Measurements from ENCODE around the gene SPHK1. TPM values are rescaled to one million over a fixed set of nuclear protein-coding genes. Genes with fewer than 3 reads are reported as not detected.

Gene SPHK1, protein sequence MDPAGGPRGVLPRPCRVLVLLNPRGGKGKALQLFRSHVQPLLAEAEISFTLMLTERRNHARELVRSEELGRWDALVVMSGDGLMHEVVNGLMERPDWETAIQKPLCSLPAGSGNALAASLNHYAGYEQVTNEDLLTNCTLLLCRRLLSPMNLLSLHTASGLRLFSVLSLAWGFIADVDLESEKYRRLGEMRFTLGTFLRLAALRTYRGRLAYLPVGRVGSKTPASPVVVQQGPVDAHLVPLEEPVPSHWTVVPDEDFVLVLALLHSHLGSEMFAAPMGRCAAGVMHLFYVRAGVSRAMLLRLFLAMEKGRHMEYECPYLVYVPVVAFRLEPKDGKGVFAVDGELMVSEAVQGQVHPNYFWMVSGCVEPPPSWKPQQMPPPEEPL
- 138 and 156 TPM in 2 replicates for total RNA-seq

DNA sequence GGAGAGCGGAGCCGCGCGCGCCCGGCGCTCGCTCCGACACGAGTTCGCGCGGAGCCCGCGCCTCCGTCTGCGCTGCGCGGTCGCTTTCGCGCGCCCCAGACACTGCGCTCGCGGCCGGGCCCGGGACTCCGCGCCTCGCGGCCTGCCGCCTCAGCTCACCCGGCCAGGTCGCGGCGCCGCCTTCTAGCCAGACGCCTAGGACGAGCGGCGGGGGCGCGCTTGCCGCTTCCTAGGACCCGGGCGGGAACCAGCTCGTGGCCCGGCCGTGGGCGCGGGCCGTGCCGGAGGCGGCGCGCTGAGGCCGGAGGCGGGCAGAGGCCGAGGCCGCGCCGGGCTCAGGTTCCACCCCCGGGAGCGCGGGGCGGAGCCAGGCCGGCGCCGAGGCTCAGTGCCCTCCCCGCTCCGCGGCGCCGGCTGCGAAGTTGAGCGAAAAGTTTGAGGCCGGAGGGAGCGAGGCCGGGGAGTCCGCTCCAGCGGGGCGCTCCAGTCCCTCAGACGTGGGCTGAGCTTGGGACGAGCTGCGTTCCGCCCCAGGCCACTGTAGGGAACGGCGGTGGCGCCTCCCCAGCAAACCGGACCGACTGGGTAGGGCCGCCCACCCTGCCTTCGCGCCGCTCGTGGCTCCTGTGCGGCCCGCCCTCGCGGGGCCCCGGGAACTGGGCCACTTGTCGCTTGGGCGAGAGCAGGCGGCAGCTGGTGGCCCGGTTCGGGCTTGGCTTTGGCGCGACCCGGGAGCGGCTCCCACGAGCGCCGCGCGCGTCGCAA is at the start of gene SPHK1:
Gene SPHK1 (plus strand): TSS at position 388 of the 765 bp plus-strand sequence. CDS start 1,036 bp downstream, outside the sequence.

DNA sequence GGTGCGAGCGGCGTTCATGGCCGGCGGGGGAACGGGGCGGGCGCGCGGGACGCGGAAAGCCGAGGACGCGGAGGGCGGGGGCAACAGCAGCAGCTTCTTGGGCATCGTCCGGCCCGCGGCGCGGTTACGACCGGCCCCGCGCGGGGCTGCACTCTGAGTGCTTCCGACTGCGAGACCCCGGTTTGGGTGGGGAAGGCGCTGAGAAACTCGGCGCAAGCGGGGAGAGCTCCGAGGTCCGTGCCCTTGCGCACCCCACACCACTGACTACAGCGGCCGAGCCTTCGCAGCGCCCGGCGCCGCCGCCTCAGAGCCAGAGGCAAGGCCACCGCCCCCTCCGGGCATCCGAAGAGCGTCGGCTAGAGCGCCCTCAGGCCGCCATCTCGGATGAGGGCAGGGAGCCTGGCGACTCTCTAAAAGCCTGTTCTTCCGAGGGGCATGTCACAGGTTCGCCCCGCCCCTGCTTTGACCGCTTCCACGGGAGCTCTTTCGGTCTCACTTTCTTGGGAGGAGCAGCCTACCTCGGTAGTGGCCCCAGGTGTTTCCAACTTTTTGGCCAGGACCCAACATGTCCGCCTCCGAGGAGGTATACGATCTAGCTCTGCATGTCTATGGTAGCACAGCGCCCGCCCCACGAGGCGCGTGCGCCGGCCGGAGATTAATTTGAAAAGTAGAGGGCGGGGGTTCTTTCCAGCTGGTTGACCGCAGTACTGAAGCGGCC is 30.7 kb upstream of the SPHK1 start, which contains the start of gene PRPSAP1:
Gene PRPSAP1 (minus strand): TSS at position 318 of the 718 bp plus-strand sequence. CDS start 213 bp downstream, at position 105.

Small RNAs within 50 kb of the gene (small RNA-seq; reads per million reads assigned to genes)
- gene RNU6-24P, result not detected

Other genes with a start within 250 kb of the SPHK1 start
- gene FOXJ1, start 243.4 kb upstream of the SPHK1 start, total RNA-seq, result not detected in 2 replicates
- 0.29 and 0.65 TPM in 2 replicates for gene RNF157, start 144.1 kb upstream of the SPHK1 start, total RNA-seq
- 8.4 and 11.1 TPM in 2 replicates for gene UBALD2, start 119.3 kb upstream of the SPHK1 start, total RNA-seq
- 2.0 and 3.2 TPM in 2 replicates for gene QRICH2, start 76.3 kb upstream of the SPHK1 start, total RNA-seq
- gene PRPSAP1, start 30.7 kb upstream of the SPHK1 start, total RNA-seq, result 83.8 and 85.9 TPM in 2 replicates
- 26.1 and 26.8 TPM in 2 replicates for gene UBE2O, start 68.5 kb downstream of the SPHK1 start, total RNA-seq
- gene AANAT, start 83.0 kb downstream of the SPHK1 start, total RNA-seq, result not detected in 2 replicates
- gene RHBDF2, start 116.8 kb downstream of the SPHK1 start, total RNA-seq, result 18.0 and 29.7 TPM in 2 replicates
- gene CYGB, start 153.1 kb downstream of the SPHK1 start, total RNA-seq, result 0.38 and 0.65 TPM in 2 replicates
- gene PRCD, start 155.4 kb downstream of the SPHK1 start, total RNA-seq, result under 0.01 TPM in 1 of 2 replicates, not detected in the other
- gene ST6GALNAC2, start 201.3 kb downstream of the SPHK1 start, total RNA-seq, result under 0.01 and 0.10 TPM in 2 replicates